EH (cell line): Measurements from ENCODE around the gene FAM174C.

Experiments used
- DNase-seq: peaks from one replicate; pipeline ENCODE4 v3.0.0-alpha.2; 2015; ENCODE audit warnings: low read depth

FAM174C gene

GRCh38 chr19:1273263-1274041, 1.9 kb upstream of the FAM174C start:
- DNase-seq = no peak

GRCh38 chr19:1274081-1274851, 1.1 kb upstream of the FAM174C start:
- no peak for DNase-seq

- no peak for DNase-seq
Measured at GRCh38 chr19:1274852-1275259, 474 bp upstream of the FAM174C start.

- DNase-seq = no peak
Measured at GRCh38 chr19:1275976-1276627, 772 bp downstream of the FAM174C start.

- DNase-seq = no peak
Measured at GRCh38 chr19:1276628-1277022, 1.3 kb downstream of the FAM174C start.

GRCh38 chr19:1277061-1277460, 1.7 kb downstream of the FAM174C start:
- no peak for DNase-seq

- DNase-seq = no peak
Measured at GRCh38 chr19:1278074-1278473, 2.7 kb downstream of the FAM174C start.

GRCh38 chr19:1278713-1279660, 3.7 kb downstream of the FAM174C start:
- no peak for DNase-seq

- peak; percentile 84 for DNase-seq
Measured at GRCh38 chr19:1279782-1280341, 4.5 kb downstream of the FAM174C start.

GRCh38 chr19:1280636-1281568, 5.6 kb downstream of the FAM174C start:
- DNase-seq = no peak

GRCh38 chr19:1281569-1282287, 6.4 kb downstream of the FAM174C start:
- no peak for DNase-seq

GRCh38 chr19:1282588-1283206, 7.4 kb downstream of the FAM174C start:
- no peak for DNase-seq

GRCh38 chr19:1283207-1283916, 8.0 kb downstream of the FAM174C start:
- no peak for DNase-seq

GRCh38 chr19:1283917-1284292, 8.6 kb downstream of the FAM174C start:
- no peak for DNase-seq

GRCh38 chr19:1284293-1284978, 9.1 kb downstream of the FAM174C start:
- DNase-seq = no peak

GRCh38 chr19:1284979-1285736, 9.8 kb downstream of the FAM174C start:
- no peak for DNase-seq

- DNase-seq = no peak
Measured at GRCh38 chr19:1285737-1286360, 10.5 kb downstream of the FAM174C start, which contains the start of gene EFNA2. TSS of gene EFNA2 (plus strand) at chr19:1285873. CDS start at chr19:1286169, 296 bp downstream.
